Activated T-helper 9 cell treated with anti-CD3 and anti-CD28 coated beads, Interleukin-2, amount 50 U/mL, for 16 hours (primary cell): ENCODE results near the gene NPSR1.

Experiments
- DNase-seq: peaks from one replicate; pipeline ENCODE4 v3.0.0-alpha.2; 2020; ENCODE audit warnings: low read depth

The NPSR1 gene

DNA sequence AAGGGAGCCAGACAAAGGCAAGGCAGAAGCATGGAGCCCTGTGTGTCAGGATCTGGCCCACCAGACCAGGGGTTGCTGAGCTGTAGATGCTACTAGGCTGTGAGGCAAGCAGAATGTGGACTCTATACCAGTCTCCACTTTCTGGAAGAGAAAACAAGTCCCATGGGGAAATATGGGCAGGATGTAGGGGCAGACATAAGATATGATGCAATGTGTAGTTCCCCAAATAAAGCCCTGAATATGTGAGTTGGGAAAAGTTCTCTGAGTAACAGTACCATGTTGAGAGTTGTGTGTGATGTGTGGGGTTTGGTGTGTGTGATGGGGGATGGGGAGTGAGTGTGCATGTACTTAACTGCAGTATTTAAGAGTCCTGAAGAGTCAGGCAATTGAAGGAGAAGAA is 62.3 kb downstream of the NPSR1 start:
- DNase-seq = no peak

DNA sequence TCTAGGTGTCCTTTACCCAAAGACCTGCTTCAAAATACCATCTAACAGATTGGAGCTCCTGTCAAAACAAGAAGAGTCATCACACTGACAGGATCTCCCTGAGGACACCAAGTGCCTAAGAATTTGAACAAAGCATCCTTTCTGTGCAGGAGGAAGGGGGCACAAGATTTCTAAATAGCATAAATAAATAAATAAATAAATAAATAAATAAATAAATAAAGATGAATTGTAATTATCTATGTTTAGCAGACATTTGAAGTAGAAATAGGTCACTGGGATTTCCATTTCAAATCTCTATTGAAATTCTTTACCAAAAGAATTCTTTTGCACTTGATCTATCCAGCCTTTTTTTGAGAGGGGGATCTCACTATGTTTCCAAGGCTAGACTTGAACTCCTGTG is 65.3 kb downstream of the NPSR1 start:
- DNase-seq = no peak

DNA sequence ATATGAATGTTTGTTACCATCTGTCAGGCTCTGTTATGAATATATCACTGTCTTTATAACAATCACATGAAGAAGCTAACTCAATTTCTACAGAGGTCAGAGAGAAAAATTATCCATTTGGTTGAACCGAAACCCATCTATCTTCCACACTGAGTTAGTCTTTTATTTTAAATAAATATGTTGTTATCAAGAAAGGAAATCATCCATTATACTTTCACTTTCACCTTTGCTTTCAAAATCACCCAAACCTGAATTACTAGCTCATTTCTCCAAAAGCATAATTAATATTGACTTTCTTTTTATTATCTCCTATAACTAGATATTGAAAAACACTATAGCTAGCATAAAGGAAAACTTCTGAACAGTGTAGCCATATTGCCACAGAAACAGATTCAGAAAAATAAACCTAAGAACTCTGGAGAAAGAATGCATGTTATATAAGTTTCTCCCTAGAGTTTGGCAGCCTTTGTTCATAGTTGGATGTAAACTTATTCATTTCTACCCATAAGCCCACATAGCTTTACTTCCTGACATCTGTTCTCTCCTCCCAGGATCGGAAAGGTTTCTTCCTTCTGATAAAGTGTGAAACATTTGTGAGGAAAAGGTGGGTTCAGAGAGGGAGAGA is 66.0 kb downstream of the NPSR1 start:
- DNase-seq = no peak

DNA sequence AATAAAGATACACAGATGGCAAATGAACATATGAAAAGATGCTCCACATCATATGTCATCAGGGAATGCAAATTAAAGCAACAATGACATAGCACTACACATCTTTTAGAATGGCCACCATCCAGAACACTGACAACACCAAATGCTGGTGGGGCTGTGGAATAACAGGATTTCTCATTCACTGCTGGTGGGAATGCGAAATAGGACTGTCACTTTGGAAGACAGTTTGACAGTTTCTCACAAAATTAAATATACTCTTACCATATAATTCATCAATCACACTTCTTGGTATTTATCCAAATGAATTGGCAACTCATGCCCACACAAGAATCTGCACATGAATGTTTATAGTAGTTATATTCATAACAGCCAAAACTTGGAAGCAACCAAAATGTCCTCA is 68.2 kb downstream of the NPSR1 start:
- no peak for DNase-seq

DNA sequence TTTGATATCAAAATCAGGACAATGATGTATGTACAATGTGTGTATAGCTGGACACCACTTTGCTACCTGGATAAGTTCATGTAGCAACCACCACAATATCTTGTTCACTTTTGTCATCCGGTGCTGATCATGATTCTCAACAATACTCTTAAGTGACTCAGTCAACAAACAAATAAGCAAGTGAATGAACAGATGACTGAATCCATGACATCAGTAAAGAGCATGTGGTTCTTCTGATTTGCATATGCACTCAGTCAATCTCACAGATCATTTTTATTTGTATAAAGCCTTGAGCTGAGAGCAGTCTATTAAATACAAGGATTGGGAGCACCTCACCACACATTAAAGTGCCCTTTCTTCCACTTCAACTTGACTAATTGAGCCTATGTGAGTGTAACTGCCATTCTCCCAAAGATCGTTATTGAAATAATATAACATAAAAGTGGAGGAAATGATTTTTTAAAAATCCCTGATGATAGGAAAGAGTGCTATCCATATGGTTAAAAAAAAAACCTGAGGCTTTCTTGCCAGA is 69.5 kb downstream of the NPSR1 start:
- no peak for DNase-seq

DNA sequence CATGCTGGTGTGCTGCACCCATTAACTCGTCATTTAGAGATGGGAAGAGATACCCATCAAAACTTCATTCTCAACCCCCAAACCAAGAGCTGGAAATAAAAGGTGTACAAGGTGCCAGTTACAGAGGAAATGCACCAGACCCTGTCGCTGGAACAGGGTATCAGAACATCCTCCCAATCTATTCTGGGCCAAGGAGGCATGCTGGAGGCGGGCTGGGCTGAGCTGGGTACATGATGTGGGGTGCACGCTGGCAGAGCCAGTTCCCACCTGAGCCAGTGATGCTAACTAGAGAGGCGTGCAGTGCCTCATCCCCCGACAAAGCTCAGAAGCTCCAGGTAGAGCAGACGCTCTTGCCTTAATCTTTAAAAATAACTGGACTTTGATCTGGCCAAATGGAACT is 70.1 kb downstream of the NPSR1 start:
- no peak for DNase-seq

DNA sequence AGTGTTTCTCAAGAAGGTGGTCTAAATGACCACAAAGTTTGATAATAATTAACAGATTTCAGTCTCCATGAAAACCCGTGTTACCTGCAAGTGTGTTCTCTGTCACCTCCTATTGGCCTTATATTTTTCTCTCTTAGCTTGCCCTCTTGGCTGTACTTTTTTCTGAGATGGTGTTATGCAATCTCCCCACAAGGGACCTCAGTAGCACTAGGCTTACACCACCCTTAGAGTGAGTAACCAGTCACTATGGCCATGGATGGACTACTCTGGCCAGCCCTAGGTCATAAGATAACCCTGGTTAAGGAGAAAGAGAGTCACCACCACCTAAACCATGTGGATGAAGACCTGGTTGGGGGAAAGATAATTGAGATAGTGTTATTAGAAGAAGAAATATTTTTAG is 76.8 kb downstream of the NPSR1 start:
- no peak for DNase-seq

DNA sequence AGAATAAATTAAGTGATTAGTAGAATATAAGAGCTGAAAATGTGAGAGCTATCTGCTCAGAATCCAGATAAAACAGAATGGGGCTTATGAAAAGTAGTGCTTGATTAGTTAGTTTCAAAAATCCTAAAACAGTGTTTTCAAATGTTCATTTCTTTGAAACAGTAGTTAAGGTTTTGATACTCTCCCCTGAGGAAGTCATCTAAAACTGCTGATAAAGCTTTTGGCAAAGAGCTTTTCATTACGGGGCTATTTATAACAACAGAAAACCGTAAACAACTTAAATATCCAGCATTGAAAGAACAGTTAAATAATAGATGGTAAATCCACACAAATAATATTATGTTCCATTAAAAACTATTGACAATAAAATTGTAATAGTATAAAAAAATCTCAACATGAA is 77.5 kb downstream of the NPSR1 start:
- no peak for DNase-seq

DNA sequence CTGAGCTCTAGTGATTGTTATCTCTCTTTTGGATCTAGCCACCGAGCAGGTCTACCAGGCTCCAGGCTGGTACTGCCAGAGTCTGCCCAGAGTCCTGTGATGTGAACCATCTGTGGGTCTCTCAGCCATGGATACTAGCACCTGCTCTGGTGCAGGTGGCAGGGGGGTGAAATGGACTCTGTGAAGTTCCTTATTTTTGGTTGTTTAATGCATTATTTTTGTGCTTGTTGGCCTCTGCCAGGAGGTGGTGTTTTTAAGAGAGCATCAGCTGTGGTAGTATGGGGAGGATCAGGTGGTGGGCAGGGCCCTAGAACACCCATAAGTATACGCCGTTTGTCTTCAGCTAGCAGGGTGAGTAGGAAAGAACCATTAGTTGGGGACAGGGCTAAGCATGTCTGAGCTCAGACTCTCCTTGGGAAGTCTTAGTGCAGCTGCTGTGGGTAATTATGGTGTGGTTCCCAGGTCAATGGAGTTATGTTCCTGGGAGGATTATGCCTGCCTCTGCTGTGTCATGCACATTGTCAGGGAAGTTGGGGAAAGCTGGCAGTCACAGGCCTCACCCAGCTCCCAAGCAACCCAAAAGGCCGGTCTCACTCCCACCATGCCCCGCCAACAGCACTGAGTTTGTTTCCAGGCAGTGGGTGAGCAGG is 81.8 kb downstream of the NPSR1 start:
- DNase-seq = no peak

DNA sequence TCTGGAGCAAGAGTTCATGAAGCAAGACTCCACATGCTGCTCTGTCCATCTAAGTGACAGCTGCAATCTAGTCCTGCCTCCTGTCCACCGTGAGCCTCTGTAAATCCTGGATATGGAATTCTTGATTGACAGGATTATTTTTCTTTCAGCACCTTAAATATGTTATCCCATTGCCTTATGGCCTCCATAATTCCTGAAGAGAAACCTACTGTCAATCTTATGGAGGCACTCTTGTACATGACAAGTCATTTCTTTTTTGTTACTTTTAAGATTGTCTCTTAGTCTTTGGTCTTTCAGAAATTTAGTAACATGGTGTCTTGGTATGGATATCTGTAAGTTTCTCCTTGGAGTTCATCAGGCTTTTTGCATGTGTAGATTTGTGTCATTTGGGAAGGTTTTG is 82.8 kb downstream of the NPSR1 start:
- no peak for DNase-seq

DNA sequence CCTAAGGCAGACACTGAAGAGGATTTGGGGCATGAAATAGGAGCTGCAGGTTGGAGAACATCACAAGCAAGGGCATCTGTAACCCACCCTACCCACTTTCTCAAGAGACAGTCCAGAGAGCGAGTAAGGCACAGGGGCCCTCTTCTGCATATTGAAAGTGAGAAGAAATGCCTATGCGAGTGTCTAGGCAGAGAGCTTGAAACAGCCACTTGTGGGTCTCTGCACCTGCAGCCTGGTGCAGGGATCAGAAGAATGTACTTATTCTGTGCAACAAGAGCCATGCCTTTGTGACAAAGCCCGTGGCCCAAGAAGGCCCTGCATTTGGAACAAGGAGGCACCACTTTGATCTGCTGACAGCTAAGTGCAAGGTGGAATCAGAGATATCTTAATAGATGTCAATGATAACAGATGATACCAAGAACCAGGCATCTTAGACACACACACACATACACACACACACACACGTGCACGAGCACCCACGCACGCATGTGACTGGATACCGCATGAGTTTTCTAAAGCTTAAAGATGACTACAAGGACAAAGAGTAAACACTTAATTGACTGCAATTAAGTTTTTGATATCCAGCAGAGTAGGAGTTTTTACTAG is 89.3 kb downstream of the NPSR1 start:
- no peak for DNase-seq

DNA sequence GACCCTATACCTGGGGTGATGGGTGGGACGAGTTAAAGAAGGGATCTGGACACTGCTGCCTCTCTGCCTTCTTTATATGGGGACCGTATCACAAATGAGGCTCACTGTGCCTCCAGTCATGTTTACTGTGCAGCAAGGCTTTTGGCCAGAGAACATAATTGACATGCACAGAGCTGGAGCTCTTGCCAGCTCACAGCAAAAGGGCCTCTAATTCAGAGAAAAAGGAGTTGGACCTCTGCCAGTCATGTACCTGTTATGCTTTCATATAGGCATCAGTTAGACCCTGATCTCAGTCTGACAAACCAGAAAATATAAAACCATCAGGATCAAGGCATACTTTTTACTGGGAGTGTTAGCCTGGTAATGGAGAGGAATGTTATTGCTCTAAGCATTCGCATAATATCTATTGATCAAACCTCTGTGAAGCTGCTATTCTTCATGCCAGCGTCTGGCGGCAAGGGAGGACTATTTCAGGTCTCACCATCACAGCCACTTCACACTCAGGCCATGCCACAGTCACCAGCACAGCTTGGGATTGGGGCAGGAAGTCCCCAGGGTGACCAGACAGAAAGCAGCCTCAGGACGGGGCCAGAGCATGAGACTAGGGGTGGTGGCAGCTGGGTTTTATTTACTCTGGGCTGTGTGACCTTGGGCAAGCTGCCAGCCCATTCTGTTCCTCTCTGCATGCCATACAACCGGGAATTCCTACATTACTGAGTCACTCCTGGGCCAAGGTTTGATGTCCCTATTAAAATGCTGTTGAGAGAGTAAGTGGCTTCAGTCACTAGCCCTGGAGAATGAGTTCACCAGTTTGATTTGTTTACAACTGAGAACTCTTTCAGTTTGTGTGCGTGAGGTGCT is 90.1 kb downstream of the NPSR1 start:
- no peak for DNase-seq

DNA sequence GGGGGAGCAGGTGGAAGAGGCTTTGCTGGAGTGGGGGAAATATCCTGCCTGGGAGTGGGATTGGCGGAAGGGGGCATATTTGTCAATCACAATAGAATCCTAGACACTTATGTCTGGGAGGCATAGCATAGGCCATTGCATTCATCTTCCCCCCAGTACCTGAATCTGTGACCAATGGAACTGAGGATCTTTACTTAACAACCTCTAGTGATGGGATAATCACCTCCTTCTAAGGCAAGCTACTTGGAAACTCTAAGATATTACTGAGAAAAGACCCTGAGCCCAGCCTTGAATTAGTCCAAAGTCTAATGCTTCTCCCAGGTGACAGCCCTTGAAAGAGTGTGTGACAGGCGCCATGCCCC is 90.7 kb downstream of the NPSR1 start:
- DNase-seq = no peak

DNA sequence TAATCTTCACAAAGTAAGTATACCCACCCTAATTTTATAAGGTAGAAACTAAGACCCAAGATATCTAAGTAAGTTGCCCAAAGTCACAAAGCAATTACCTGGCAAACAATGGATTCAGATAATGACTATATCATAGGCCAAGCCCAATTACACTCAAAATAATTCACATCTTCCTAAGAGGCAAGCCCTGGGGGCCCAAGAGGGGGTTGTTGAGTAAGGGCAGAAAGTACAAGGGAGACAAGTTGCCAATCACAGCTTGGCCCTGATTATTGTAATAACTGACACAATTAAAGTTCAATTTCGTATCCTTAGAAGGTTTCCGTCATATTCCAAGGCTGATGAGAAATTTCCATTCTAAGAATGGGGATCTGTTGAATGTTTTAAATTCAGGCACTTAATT is 91.4 kb downstream of the NPSR1 start:
- DNase-seq = no peak

DNA sequence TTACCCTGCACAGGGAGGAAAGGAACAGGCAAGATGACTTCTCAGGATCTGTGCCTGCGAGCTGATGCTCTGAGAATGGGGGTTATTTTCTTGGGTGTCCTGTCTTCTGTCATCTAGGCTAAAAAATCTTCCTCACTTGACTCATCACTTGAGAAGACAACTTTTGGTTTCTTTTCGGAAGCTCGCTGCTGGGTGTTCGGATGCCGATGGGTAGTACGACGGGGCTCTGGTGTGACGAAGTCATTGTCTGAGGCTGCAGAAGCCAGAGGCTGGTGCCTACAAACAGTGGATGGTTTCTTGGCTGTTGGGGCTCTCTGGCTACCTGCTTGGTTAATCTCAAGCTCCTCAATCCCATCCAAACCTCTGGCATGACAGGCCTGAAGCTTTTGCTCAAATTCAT is 92.2 kb downstream of the NPSR1 start:
- no peak for DNase-seq

DNA sequence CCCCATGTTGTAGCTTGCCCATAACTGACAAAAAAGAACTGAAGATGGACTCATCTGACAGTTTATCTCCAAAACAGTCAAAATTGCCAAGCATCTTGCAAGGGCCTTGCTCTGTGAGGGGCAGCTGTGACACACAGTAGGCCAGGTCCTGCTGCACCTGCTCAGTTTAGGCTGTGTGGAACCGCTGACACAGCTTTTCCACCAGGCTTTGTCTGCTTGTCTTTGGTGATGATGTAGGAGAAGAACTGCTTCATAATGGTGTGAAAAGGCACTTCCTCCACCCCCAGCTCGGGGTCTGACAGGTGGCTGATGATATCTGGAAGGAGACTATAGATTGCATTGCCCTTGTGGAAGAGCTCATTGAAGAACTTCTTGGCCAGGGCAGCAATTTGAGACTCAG is 92.6 kb downstream of the NPSR1 start:
- DNase-seq = no peak

DNA sequence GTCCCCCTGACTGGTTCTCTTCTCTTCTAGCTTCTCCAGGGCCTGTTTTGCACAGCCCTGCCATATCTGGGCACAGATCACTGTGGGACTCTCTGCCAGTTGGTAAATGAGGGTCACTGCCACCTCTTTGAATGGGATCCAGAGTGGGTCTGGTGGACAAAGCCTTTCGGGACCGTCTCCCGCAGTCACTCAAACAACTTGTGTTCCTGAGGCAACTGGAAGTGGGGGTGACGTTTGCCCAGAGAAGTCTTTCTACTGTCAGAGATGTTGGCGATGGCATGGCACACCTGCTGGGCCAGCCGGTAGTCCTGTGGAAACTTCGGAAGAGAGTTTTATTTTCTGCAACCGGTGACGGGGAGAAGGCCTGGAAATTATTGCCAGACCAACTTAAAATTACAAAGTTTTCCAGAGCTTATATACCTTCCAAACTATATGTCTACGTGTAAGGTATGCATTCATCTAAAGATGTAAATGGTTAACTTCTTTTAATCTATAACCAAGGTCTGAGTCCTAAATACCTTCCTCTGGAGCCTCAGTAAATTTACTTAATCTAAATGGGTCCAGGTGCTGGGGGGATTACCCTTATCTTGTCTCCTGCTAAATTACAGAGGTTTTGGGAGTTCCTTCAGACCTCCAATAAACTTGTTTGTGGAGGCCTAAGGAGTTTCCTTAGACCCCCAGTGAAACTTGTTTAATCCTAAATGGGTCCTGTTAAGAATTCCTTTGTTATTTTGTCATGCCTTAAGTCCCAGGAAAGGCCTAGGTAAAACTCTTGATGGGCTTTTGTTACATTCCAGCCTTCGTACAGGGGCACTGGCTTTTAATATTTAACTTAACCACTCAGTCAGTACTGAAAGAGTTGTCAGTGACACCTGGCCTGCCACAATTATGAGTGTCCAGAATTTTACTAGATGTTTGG is 94.0 kb downstream of the NPSR1 start:
- DNase-seq = no peak

DNA sequence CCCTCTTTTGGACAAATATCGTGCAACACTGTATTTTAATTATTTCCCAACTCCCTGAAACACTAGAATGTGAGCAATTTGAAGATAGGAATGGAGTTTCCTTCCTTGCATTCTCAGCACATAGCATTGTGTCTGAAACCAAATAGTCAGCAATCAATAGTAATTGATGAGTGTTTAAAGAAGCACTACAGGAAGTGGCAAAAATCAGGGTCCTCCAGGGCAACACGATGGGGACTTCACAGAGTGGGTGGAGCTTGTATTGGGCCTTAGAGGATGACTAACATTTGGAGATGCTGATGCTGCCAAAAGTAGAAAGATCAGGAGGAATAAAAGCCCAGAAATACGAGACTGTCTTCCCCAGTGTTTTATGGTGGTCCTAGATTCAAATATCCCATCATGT is 94.9 kb downstream of the NPSR1 start:
- no peak for DNase-seq

DNA sequence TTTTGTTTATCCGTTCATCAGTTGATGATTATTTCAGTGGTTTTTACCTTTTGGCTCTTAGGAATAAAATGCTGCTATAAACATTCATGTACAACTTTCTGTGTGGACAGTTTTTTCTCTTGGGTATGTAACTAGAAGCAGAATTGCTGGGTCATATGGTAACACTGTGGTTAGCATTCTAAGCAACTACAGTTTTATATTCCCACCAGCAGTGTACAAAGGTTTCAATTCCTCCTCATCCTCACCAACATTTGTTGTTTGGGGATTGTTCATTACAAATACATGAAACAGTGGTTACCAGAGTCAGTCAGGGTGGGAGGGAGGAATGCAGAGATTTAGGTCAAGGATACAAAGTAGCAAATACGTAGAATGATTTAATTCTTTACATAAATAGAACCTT is 97.0 kb downstream of the NPSR1 start:
- no peak for DNase-seq

DNA sequence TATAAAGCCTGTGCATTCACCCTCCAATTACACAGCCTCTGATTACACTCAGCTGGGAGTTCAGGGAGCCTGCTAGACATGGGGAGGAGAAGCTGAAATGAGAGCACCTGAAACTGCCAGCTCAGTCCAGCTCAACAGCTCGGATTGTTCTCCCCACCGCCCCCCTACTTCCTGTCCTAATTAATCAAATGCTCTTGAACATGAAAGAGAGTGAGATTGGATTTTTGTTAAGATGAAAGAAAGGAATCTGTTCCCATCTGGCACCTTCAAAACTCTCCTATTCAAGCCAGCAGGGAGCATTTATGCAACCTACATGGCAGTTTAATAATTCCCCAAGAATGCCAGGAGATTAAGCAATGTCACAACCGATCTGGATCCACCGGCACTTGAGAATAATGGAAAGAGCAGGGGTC is 98.0 kb downstream of the NPSR1 start:
- DNase-seq = no peak

DNA sequence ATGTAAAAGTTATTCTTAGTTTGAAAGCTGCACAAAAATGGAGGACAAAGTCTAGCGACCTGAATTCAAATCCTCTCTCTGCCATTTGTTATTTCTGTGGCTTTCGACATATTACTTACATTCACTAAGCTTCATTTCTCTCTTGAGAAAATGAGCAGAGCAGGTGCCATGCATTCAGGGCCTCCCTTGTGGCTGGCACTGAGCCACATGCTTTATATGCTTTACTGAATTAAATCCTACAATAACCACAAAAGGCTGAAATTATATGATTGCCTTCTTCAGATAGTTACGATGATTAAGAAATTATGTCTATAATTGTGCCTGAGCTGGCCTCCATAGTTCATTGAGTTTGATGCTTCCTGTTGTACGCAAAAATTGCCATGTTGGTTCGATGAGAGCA is 98.7 kb downstream of the NPSR1 start:
- DNase-seq = no peak
